Panc1 (cell line): Measurements from ENCODE around the gene FSD1L. TPM values are rescaled to one million over a fixed set of nuclear protein-coding genes. Genes with fewer than 3 reads are reported as not detected.

Experiments
- ATAC-seq: fragments of 200-7000 bp; cut with Tn5 transposase; 2 replicates; pipeline ENCODE4 v1.9.1; 2020; ENCODE audit warnings: mild to moderate bottlenecking, moderate library complexity
- BruUV-seq: library from RNA; stranded (reverse); fragments of 400-500 nt; replicated peaks from 2 replicates; lab custom pipeline; 2021; lab: Mats Ljungman, UMichigan
- CTCF ChIA-PET: fragments of 300-600 bp; sonication (Branson Sonifier 250); formaldehyde crosslinking; loops from one replicate; lab custom pipeline; 2022; ENCODE audit warnings: antibody characterized with exemption; lab: Charles Lee
- POLR2A ChIA-PET: fragments of 300-600 bp; sonication (Branson Sonifier 250); formaldehyde crosslinking; loops from one replicate; lab custom pipeline; 2022; ENCODE audit warnings: antibody characterized with exemption; lab: Charles Lee
- DNase-seq: peaks from one replicate; pipeline ENCODE4 v3.0.0-alpha.2; 2010; ENCODE audit warnings: low read depth, low spot score
- H3K27ac ChIP-seq: 2 replicates; pipeline ENCODE4 v1.5.1; 2011; ENCODE audit warnings: mild to moderate bottlenecking, low read length, inconsistent platforms
- H3K27me3 ChIP-seq: fragments of 200-500 bp; sonication (Bioruptor generic); 2 replicates; pipeline ENCODE4 v1.6.0; 2014; ENCODE audit warnings: low read length, inconsistent platforms; ENCODE audit not compliant: control insufficient read depth, insufficient read depth
- H3K36me3 ChIP-seq: fragments of 200-500 bp; sonication (Bioruptor generic); 2 replicates; pipeline ENCODE4 v1.5.1; 2014; ENCODE audit warnings: inconsistent platforms, mild to moderate bottlenecking, low read length, moderate library complexity; ENCODE audit not compliant: control insufficient read depth, insufficient read depth
- H3K4me1 ChIP-seq: 2 replicates; pipeline ENCODE4 v1.5.1; 2011; ENCODE audit warnings: inconsistent platforms, mild to moderate bottlenecking, low read length, moderate library complexity; ENCODE audit not compliant: control insufficient read depth, insufficient read depth
- H3K4me3 ChIP-seq, 2 experiments: 2 replicates each; pipeline ENCODE4 v1.5.1; 2011 to 2012; ENCODE audit warnings: low read depth in 2 of 2, low read length in 2 of 2, mild to moderate bottlenecking in 2 of 2, inconsistent platforms in 1 of 2, moderate library complexity in 1 of 2
- H3K9me3 ChIP-seq: fragments of 200-500 bp; sonication (Bioruptor generic); 2 replicates; pipeline ENCODE4 v1.5.1; 2014; ENCODE audit warnings: low read depth, mild to moderate bottlenecking, inconsistent platforms, low read length, moderate library complexity; ENCODE audit not compliant: control insufficient read depth, insufficient read depth
- CTCF ChIP-seq: fragments of 450-650 bp; IDR thresholded peaks from 2 replicates; pipeline ENCODE4 v1.5.1; 2017; ENCODE audit warnings: mild to moderate bottlenecking
- POLR2AphosphoS5 ChIP-seq: IDR thresholded peaks from 2 replicates; pipeline ENCODE4 v1.6.1; 2012; ENCODE audit warnings: mild to moderate bottlenecking, low read depth, low read length, moderate library complexity
- REST ChIP-seq, 2 experiments: IDR thresholded peaks; 2 replicates each; pipeline ENCODE4 v1.6.1; 2011 to 2012; ENCODE audit warnings: low read depth in 2 of 2, control low read depth in 1 of 2, low read length in 1 of 2, mild to moderate bottlenecking in 1 of 2, moderate library complexity in 1 of 2; ENCODE audit not compliant: insufficient read depth in 1 of 2
- SIN3A ChIP-seq: IDR thresholded peaks from 2 replicates; pipeline ENCODE4 v1.6.1; 2012; ENCODE audit warnings: low read depth, mild to moderate bottlenecking, low read length, moderate library complexity, borderline replicate concordance; ENCODE audit not compliant: insufficient read depth
- TCF7L2 ChIP-seq: IDR thresholded peaks from 2 replicates; pipeline ENCODE4 v1.6.1; 2011; ENCODE audit warnings: mild to moderate bottlenecking, low read depth, low read length, inconsistent platforms
- in situ Hi-C: cut with HindIII; loops from 2 replicates; pipeline ENCODE4 v1.10.0; 2016; ENCODE audit warnings: low sequenced_read_pairs, low pct_unique_long_range_greater_than_20kb
- intact Hi-C: fragments of 100-400 bp; cut with micrococcal nuclease; formaldehyde crosslinking; loops from one replicate; pipeline ENCODE4 v1.10.0; 2022; ENCODE audit not compliant: unreplicated experiment
- total RNA-seq: library from RNA; stranded (reverse); gene quantifications from one replicate; pipeline ENCODE4 v1.2.1, GENCODE V29; 2021; ENCODE audit not compliant: unreplicated experiment

Gene FSD1L
- total RNA-seq, 1 experiment from 2014 or later: 5.1 TPM

GRCh38 chr9:105426657-105427056 lies 21.2 kb upstream of the FSD1L start:
- POLR2A ChIA-PET: no interaction called here
- DNase-seq (no peak), ATAC-seq (no peak)
- H3K4me1 ChIP-seq: no peaks in the 10 kb centered on the region
- intact Hi-C loops: loop anchor here (10.0 kb wide), 1 partner anchor 108 kb away; no protein-coding TSS in a partner anchor
- no peaks in the 10 kb centered on the region for H3K36me3 ChIP-seq
- TF ChIP-seq SIN3A (no peak), TCF7L2 (no peak), POLR2AphosphoS5 (no peak), CTCF (no peak), REST (IDR thresholded peaks at IDR 0.05; ENCODE audit: insufficient read depth in 1 of 2, low read depth in 2 of 2, low read length in 1 of 2) (no peak)
- in situ Hi-C loops: no loop called here
- no peaks in the 10 kb centered on the region for H3K27me3 ChIP-seq
- H3K4me3 ChIP-seq: no peak overlapping the region
- no peaks in the 10 kb centered on the region for H3K9me3 ChIP-seq
- H3K27ac ChIP-seq: no peak overlapping the region
- CTCF ChIA-PET: no interaction called here
- no TSS peak for BruUV-seq

GRCh38 chr9:105431424-105432246 lies 16.2 kb upstream of the FSD1L start:
- Histone ChIP-seq H3K4me1 (no peaks in the 10 kb centered on the region), H3K27me3 (no peaks in the 10 kb centered on the region), H3K9me3 (no peaks in the 10 kb centered on the region), H3K4me3 (no peak overlapping the region), H3K27ac (no peak overlapping the region), H3K36me3 (no peaks in the 10 kb centered on the region)
- DNase-seq (no peak), ATAC-seq (no peak)
- BruUV-seq: no TSS peak
- in situ Hi-C loops (no loop called here), intact Hi-C loops (no loop called here)
- ChIA-PET CTCF (no interaction called here), POLR2A (no interaction called here)
- TF ChIP-seq SIN3A (no peak), CTCF (no peak), POLR2AphosphoS5 (no peak), TCF7L2 (no peak), REST (IDR thresholded peaks at IDR 0.05; ENCODE audit: insufficient read depth in 1 of 2, low read depth in 2 of 2, low read length in 1 of 2) (no peak)
